ENCODE data around the gene KRT26. TPM values are rescaled to one million over a fixed set of nuclear protein-coding genes. Genes with fewer than 3 reads are reported as not detected.

The KRT26 gene
- total and polyA plus RNA-seq, 2 of the 8 experiments (the other 6 are each of a cell fraction or from before 2014, with no cell fraction given), result not detected

DNA sequence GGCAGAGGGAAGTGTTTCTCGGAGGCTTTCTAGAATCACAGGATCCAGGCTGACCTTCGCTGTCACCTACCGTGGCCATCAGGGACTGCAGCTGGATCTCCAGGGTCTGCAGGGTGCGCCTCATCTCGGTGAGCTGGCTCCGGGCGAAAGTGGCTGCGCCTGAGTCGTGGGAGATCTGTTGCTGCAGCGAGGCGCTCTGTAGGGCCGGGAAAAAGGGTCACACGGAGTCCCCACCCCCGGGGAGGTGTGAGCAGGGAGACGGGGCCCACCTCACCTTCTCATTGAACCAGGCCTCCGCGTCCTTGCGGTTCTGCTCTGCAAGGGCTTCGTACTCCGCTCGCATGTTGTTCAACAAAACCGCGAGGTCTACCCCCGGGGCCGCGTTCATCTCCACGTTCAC is 24.8 kb upstream of the KRT26 start:
- CTCF ChIA-PET (ENCODE audit: partially characterized antibody), result interaction anchor here (0.7 to 2.4 kb wide), 4 partner anchors 9 to 182 kb away, joined by 3 to 10 read pairs (median 3); no protein-coding TSS in a partner anchor
- no peaks in the 10 kb centered on the region for H3K27me3 ChIP-seq (replicated peaks in 1 of 4; ENCODE audit: control insufficient read depth in 3 of 4, extremely low read depth in 1 of 4, insufficient read depth in 3 of 4, low read length in 3 of 4)
- no peak overlapping the region for H2BK120ac ChIP-seq (replicated peaks; ENCODE audit: low read depth, low read length)
- no peak overlapping the region for H2BK15ac ChIP-seq (ENCODE audit: low read length)
- H3K79me1 ChIP-seq (ENCODE audit: low read depth, low read length), result no peaks in the 10 kb centered on the region
- no peak overlapping the region for H4K5ac ChIP-seq (ENCODE audit: insufficient read length, low read depth, low read length)
- no peak overlapping the region for H4K91ac ChIP-seq (replicated peaks; ENCODE audit: insufficient read length, low read length)
- POLR2A ChIA-PET (ENCODE audit: partially characterized antibody), result no interaction called here
- no peak overlapping the region for H3K4me3 ChIP-seq (ENCODE audit: extremely low read depth in 1 of 4, insufficient read depth in 2 of 4, low read depth in 3 of 4, low read length in 4 of 4)
- no peak overlapping the region for H3K4ac ChIP-seq (replicated peaks; ENCODE audit: insufficient read length, low read depth, low read length)
- H3K9ac ChIP-seq (replicated peaks in 1 of 4; ENCODE audit: extremely low read depth in 1 of 4, low read depth in 3 of 4, low read length in 3 of 4), result no peak overlapping the region
- no peaks in the 10 kb centered on the region for H3K23me2 ChIP-seq (ENCODE audit: low read depth, low read length)
- no peaks in the 10 kb centered on the region for H3K9me3 ChIP-seq (ENCODE audit: insufficient read depth in 2 of 2, low read depth in 1 of 2, low read length in 1 of 2)
- H3K4me2 ChIP-seq (ENCODE audit: insufficient read depth in 1 of 2, low read depth in 2 of 2, low read length in 2 of 2), result no peak overlapping the region
- H3K14ac ChIP-seq (ENCODE audit: insufficient read length), result no peak overlapping the region
- no peaks in the 10 kb centered on the region for H3K36me3 ChIP-seq (ENCODE audit: control insufficient read depth in 2 of 4, insufficient read depth in 4 of 4, low read length in 3 of 4)
- no peak overlapping the region for H2BK12ac ChIP-seq (ENCODE audit: low read depth, low read length)
- no peak overlapping the region for H3K18ac ChIP-seq (ENCODE audit: extremely low read depth, low read length)
- no peak overlapping the region for H2AK5ac ChIP-seq (ENCODE audit: low read depth, low read length)
- H4K8ac ChIP-seq (ENCODE audit: extremely low read depth, insufficient read depth, low read length), result no peak overlapping the region
- H2BK20ac ChIP-seq (ENCODE audit: low read length), result no peak overlapping the region
- H3K79me2 ChIP-seq (ENCODE audit: control insufficient read depth in 1 of 2, insufficient read depth in 2 of 2, low read length in 2 of 2), result no peaks in the 10 kb centered on the region
- H3K56ac ChIP-seq (replicated peaks; ENCODE audit: insufficient read length, low read depth, low read length), result no peak overlapping the region
- H2AFZ ChIP-seq (ENCODE audit: low read length), result no peak overlapping the region
- 90% methylated on average over 27 of the region's 27 CpGs; no CpG with 5 or more reads in 1 of the 2 experiments for WGBS, 2 experiments (ENCODE audit: extremely low coverage in 1 of 2, insufficient coverage in 1 of 2, insufficient read length in 1 of 2, insufficient replicate concordance in 2 of 2, low coverage in 1 of 2, low lambda C conversion rate in 2 of 2, missing lambda C conversion rate in 1 of 2)
- DNase-seq (ENCODE audit: low read depth in 1 of 2, low spot score in 2 of 2) (no peak), FAIRE-seq (no peak)
- TF ChIP-seq, protein P1, sequence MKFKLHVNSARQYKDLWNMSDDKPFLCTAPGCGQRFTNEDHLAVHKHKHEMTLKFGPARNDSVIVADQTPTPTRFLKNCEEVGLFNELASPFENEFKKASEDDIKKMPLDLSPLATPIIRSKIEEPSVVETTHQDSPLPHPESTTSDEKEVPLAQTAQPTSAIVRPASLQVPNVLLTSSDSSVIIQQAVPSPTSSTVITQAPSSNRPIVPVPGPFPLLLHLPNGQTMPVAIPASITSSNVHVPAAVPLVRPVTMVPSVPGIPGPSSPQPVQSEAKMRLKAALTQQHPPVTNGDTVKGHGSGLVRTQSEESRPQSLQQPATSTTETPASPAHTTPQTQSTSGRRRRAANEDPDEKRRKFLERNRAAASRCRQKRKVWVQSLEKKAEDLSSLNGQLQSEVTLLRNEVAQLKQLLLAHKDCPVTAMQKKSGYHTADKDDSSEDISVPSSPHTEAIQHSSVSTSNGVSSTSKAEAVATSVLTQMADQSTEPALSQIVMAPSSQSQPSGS (IDR thresholded peaks at IDR 0.05; ENCODE audit: low read length), result no peak
- peak in 1 of 2 experiments; percentile 25; a peak in 2 of 4 replicates for TF ChIP-seq RAD21 (IDR thresholded peaks at IDR 0.05 in 1 of 2, conservative IDR thresholded peaks at IDR 0.05 in 1 of 2; ENCODE audit: low read depth in 2 of 2, low read length in 2 of 2)
- no peak for TF ChIP-seq FOSL1 (IDR thresholded peaks at IDR 0.05; ENCODE audit: insufficient read depth, low read depth, low read length)
- no peak for TF ChIP-seq EZH2 (IDR thresholded peaks at IDR 0.05; ENCODE audit: low read depth, low read length, severe bottlenecking)
- TF ChIP-seq, protein P2, sequence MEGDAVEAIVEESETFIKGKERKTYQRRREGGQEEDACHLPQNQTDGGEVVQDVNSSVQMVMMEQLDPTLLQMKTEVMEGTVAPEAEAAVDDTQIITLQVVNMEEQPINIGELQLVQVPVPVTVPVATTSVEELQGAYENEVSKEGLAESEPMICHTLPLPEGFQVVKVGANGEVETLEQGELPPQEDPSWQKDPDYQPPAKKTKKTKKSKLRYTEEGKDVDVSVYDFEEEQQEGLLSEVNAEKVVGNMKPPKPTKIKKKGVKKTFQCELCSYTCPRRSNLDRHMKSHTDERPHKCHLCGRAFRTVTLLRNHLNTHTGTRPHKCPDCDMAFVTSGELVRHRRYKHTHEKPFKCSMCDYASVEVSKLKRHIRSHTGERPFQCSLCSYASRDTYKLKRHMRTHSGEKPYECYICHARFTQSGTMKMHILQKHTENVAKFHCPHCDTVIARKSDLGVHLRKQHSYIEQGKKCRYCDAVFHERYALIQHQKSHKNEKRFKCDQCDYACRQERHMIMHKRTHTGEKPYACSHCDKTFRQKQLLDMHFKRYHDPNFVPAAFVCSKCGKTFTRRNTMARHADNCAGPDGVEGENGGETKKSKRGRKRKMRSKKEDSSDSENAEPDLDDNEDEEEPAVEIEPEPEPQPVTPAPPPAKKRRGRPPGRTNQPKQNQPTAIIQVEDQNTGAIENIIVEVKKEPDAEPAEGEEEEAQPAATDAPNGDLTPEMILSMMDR (IDR thresholded peaks at IDR 0.05; ENCODE audit: control extremely low read depth in 1 of 3, insufficient read depth in 1 of 3, low read depth in 1 of 3, low read length in 3 of 3), result peak in 2 of 3 experiments; percentile 0 to 23; a peak in 2 of 4 replicates
- TF ChIP-seq CTBP2 (IDR thresholded peaks at IDR 0.05; ENCODE audit: borderline replicate concordance, insufficient read depth, insufficient read length, low read length), result no peak
- no peak for TF ChIP-seq NANOG (IDR thresholded peaks at IDR 0.05; ENCODE audit: insufficient read depth, low read depth, low read length, poor library complexity, severe bottlenecking)
- no peak for TF ChIP-seq POLR2A (IDR thresholded peaks at IDR 0.05; ENCODE audit: control extremely low read depth in 1 of 2, low read depth in 2 of 2, low read length in 2 of 2)
- no peak overlapping the region for H3K23ac ChIP-seq (ENCODE audit: insufficient read length)
- no peaks in the 10 kb centered on the region for H3K4me1 ChIP-seq (replicated peaks in 1 of 4; ENCODE audit: control insufficient read depth in 3 of 4, insufficient read depth in 4 of 4, low read length in 3 of 4)
- H3K27ac ChIP-seq (ENCODE audit: low read depth, low read length), result no peak overlapping the region
- no peaks in the 10 kb centered on the region for H4K20me1 ChIP-seq (replicated peaks in 1 of 2; ENCODE audit: control insufficient read depth in 1 of 2, insufficient read depth in 2 of 2, low read length in 2 of 2)
- H2BK5ac ChIP-seq (ENCODE audit: low read depth, low read length), result no peak overlapping the region
